ENCODE results near the gene HDAC6.
"Not testable (repeated sequence)": the region's sequence is repeated elsewhere in the genome, so short reads cannot be mapped to it uniquely, and the experiment has no call there.

The HDAC6 gene

GRCh38 chrX:48824066-48824465, 22.2 kb downstream of the HDAC6 start:
- no peak for DNase-seq (ENCODE audit: low read depth, low spot score)

- no peak for DNase-seq (ENCODE audit: low read depth, low spot score)
Measured at GRCh38 chrX:48826135-48826875, 24.4 kb downstream of the HDAC6 start, which contains the start of gene ERAS. Gene ERAS (plus strand): TSS chrX:48826513. CDS start chrX:48829124, 2,611 bp downstream.

- DNase-seq (ENCODE audit: low read depth, low spot score), result no peak
Measured at GRCh38 chrX:48826876-48827653, 25.2 kb downstream of the HDAC6 start.

GRCh38 chrX:48827654-48827968, 25.7 kb downstream of the HDAC6 start:
- DNase-seq (ENCODE audit: low read depth, low spot score), result no peak

- no peak for DNase-seq (ENCODE audit: low read depth, low spot score)
Measured at GRCh38 chrX:48829016-48829735, 27.3 kb downstream of the HDAC6 start.

GRCh38 chrX:48831136-48831908, 29.5 kb downstream of the HDAC6 start:
- no peak for DNase-seq (ENCODE audit: low read depth, low spot score)

GRCh38 chrX:48831909-48832291, 30.0 kb downstream of the HDAC6 start:
- DNase-seq (ENCODE audit: low read depth, low spot score), result no peak

- no peak for DNase-seq (ENCODE audit: low read depth, low spot score)
Measured at GRCh38 chrX:48833542-48834138, 31.8 kb downstream of the HDAC6 start.

- DNase-seq (ENCODE audit: low read depth, low spot score), result no peak
Measured at GRCh38 chrX:48834383-48834709, 32.5 kb downstream of the HDAC6 start.

GRCh38 chrX:48835524-48836329, 33.9 kb downstream of the HDAC6 start, which contains the start of gene PCSK1N:
Gene PCSK1N (minus strand): TSS chrX:48835610. CDS start chrX:48835532, 78 bp downstream.
- peak; percentile 33 for DNase-seq (ENCODE audit: low read depth, low spot score)

- no peak for DNase-seq (ENCODE audit: low read depth, low spot score)
Measured at GRCh38 chrX:48839686-48840085, 37.8 kb downstream of the HDAC6 start.

GRCh38 chrX:48848847-48849246, 47.0 kb downstream of the HDAC6 start:
- no peak for DNase-seq (ENCODE audit: low read depth, low spot score)

GRCh38 chrX:48852857-48853256, 51.0 kb downstream of the HDAC6 start:
- DNase-seq (ENCODE audit: low read depth, low spot score), result no peak

- DNase-seq (ENCODE audit: low read depth, low spot score), result not testable (repeated sequence)
Measured at GRCh38 chrX:48853494-48853893, 51.6 kb downstream of the HDAC6 start.

GRCh38 chrX:48854121-48854804, 52.4 kb downstream of the HDAC6 start:
- DNase-seq (ENCODE audit: low read depth, low spot score), result not testable (repeated sequence)

GRCh38 chrX:48854898-48855297, 53.0 kb downstream of the HDAC6 start:
- DNase-seq (ENCODE audit: low read depth, low spot score), result no peak

- peak; percentile 37 for DNase-seq (ENCODE audit: low read depth, low spot score)
Measured at GRCh38 chrX:48864210-48864609, 62.3 kb downstream of the HDAC6 start.

GRCh38 chrX:48872017-48872416, 70.2 kb downstream of the HDAC6 start:
- not testable (repeated sequence) for DNase-seq (ENCODE audit: low read depth, low spot score)
